ENCODE data around the gene NABP1. TPM values are rescaled to one million over a fixed set of nuclear protein-coding genes. Genes with fewer than 3 reads are reported as not detected.

Gene NABP1
- total and polyA plus RNA-seq, 5 donors = 4.6 to 11.1 (median 8.4) TPM

Other genes starting within 250 kb of the NABP1 start
- gene CAVIN2, start 169.0 kb downstream of the NABP1 start, total RNA-seq = 100 to 1,000 TPM in 3 of 4 donors, 10 to 100 TPM in 1; 97.9 to 128 (median 119) TPM
- 76.0 TPM for gene CAVIN2, start 169.0 kb downstream of the NABP1 start, polyA plus RNA-seq

Measured in right cardiac atrium (tissue), 5 donors.